ENCODE data around the gene RNASEH1.

Gene RNASEH1, protein sequence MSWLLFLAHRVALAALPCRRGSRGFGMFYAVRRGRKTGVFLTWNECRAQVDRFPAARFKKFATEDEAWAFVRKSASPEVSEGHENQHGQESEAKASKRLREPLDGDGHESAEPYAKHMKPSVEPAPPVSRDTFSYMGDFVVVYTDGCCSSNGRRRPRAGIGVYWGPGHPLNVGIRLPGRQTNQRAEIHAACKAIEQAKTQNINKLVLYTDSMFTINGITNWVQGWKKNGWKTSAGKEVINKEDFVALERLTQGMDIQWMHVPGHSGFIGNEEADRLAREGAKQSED

GRCh38 chr2:3558205-3559014 is at the start of gene RNASEH1:
RNASEH1 (minus strand) TSS chr2:3558333; CDS start chr2:3558260, 73 bp downstream.
- peak; percentile 97 to 99 for DNase-seq

DNA sequence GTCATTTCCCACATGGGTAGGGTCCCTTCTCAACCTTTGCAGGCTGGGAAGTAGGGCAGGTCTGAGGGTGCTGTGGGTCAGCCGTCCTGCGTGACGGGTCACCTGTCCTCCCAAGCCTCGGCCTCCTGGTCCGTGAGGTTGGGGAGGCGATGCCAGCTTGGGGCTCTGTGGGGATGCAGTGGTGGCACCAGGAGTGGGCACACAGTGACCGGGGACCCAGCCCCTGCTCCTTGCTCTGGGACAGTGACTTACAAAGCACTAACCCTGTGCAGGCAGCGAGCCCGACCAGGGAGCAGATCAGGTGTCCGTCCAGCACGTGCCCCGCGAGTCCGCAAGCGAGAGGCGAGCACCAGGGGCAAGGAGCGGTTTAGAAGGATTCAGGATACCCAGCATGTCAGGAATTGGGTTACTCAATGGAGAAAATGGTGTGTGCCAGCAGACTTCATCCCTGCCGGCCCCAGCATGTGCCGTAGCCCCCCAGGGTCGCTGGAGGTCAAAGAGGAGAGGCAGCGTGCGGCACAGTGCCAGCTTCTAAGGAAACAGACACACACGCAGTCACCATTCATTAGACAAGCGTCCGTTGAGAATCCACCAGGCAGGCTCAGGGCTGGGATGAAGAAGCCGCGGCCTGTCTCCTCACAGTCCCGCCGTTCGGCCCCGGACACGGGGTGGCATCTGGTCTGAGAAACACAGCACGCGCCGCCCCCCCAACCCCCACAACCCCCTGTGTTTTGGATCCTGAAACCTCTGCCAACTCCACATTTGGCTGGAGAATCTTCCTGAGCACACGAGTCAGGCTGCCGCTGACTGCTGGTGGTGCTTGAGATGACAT is 48.5 kb upstream of the RNASEH1 start:
- DNase-seq = no peak

- no peak for DNase-seq
Observed at GRCh38 chr2:3606028-3606369, 47.9 kb upstream of the RNASEH1 start.

GRCh38 chr2:3604991-3605961 is 47.1 kb upstream of the RNASEH1 start:
- DNase-seq = peak; percentile 87 to 100

- DNase-seq = no peak
Observed at GRCh38 chr2:3604207-3604877, 46.2 kb upstream of the RNASEH1 start.

DNA sequence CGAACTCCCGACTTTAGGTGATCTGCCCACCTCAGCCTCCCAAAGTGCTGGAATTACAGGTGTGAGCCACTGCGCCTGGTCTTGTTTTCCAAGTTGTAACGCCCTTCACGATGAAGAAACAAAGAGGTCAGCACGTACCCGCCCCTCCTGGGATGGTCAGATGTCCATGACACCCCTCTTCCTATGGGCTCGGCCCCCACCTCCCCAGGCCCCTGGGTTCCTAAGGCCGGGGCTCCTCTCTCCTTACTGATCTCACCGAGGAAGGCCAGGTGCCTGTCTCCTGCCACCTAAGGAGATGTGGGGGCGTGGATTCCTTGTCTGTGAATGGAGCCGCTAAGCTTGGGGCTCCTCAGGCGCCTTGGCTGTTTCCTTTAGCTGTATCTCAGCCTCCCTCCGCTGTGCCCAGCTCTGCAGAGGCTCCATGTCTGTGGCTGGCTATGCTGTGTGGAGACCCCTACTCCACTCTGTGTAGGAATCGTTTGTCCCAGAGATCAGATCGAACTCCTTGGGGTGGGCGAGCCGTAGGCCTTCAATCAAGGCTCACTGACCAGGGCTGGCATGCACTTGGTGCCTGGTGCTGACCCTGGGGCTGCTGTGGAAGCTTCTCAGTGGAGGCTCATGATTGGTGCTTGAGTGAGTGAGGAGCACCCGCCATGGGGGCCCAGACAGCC is 45.5 kb upstream of the RNASEH1 start:
- no peak for DNase-seq

- no peak for DNase-seq
Observed at GRCh38 chr2:3602553-3603339, 44.6 kb upstream of the RNASEH1 start.

- DNase-seq = no peak
Observed at GRCh38 chr2:3601561-3602271, 43.6 kb upstream of the RNASEH1 start.

DNA sequence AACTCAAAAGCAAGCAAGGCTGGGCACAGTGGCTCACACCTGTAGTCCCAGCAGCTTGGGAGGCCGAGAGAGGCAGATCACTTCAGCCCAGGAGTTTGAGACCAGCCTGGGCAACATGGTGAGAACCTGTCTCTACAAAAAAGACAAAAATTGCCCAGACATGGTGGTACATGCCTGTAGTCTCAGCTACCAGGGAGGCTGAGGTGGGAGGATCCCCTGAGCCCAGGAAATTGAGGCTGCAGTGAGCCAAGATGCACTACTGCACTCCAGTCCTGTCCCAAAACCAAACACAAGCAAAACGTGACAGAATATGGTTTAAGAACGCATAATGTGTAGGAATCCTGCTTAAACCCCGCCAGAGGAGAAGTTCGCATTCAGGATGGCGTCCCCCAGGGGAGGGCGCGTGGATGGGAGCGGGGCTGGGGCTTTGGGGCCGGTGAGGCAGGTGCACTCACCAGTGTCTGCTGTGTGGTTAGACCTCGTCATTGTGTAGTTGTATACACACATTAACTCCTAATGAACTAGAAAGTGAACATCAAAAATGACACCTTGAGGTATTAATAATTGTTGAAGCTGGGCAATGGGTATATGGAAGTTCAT is 42.2 kb upstream of the RNASEH1 start:
- no peak for DNase-seq

GRCh38 chr2:3598912-3599854 is 41.0 kb upstream of the RNASEH1 start:
- no peak for DNase-seq

DNA sequence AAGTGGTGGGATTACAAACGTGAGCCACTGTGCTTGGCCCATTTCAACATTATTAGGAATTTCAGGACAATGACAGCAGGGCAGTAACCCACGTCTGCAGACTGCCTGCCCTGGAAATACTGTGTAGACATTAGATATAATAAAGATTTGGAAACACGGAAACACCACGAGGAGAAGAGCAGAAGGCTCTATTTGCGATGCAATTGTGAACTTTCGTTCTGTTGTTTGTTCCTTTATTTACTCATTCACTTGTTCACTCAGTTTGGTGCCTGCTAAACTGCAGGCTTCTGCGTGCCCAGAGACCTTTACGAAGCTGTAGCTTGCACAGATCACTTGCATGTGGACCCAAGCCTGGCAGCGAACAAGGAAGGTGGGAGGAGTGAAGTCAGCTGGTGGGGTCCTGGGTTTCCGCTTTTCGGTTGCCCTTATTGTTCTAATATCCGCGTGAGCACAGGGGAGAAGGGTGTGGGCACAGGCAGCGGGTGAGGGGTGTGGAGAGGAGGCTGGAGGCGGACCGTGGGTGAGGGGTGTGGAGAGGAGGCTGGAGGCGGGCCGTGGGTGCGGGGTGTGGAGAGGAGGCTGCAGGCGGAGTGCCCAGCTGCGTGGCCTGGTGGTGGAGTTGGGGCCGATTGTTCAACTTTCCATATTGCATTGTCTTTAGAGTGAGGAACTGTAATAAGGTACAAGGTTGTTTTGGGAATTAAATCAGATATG is 40.2 kb upstream of the RNASEH1 start:
- no peak for DNase-seq

GRCh38 chr2:3597567-3597966 is 39.4 kb upstream of the RNASEH1 start:
- DNase-seq = no peak

DNA sequence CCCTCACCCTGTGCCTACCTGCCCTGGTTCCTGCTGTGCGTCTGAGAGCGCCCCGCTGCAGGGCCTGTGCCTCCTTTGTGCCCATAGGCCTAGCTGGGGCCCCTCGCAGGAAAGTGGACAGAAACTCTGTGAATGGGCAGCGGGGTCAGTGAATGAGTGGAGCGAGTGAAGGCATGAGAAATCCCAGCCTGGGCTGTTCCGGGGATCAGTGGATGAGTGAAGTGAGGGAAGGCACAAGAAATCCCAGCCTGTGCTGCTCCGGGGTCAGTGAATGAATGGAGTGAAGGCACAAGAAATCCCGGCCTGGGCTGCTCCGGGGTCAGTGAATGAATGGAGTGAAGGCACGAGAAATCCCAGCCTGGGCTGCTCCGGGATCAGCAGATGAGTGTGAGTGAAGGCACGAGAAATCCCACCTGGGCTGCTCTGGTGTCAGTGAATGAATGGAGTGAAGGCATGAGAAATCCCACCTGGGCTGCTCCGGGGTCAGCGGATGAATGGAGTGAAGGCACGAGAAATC is 38.8 kb upstream of the RNASEH1 start:
- DNase-seq = no peak

DNA sequence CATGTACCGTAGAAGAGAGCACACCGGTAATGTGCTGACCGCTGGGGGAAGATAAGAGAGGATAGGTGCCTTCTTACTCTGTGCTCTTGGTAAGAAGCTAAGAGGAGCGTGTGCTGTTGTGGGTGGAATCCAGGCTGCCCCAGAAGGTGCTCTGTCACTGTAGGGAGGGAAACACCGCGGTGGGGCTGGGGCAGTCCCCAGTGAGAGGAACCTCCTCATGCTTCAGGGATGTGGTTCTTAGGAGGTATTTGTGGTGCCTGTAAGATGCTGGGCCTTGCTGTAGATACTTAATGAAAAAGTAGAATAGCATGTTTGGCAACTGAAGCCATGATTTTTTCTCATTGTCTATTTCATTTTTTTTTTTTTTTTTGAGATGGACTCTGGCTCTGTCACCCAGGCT is 37.9 kb upstream of the RNASEH1 start:
- no peak for DNase-seq

GRCh38 chr2:3595404-3595803 is 37.3 kb upstream of the RNASEH1 start:
- no peak for DNase-seq

DNA sequence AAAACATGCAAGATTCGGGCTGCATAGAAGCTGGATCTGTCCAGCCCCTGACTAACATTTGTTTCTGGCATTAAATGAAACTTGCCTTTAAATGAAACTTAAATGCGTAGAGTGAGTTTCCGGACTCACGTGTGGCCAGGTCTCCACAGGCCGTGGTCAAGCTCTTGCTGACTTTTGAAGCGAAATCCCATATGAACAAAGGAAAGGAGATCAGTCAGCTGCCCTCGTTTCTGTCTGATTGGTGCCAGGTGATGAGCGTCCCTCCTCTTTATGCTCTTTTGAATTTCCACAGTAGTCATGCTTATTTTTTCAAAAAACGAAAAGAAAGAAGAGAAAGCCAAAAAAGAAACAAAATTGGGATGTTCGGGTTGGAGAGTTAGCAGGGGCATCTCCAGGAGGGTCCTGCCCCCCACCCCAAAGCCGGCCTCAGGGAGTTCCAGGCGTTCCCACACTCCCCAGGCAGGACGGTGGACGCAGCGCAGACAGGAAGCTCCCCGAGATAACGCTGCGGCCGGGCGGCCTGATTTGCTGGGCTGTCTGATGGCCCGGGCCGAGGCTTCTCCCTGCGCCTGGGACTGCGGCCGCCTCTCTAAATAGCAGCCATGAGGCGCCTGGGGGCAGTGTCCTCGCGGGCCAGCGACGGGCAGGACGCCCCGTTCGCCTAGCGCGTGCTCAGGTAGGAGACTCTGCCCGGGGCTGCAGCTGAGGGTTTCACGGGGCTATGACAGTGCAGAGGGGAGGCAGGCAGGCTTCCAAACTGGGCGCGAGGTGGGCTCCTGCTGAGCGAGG is 36.6 kb upstream of the RNASEH1 start, which contains the start of gene COLEC11:
Gene COLEC11 (plus strand): TSS at position 620 of the 789 bp plus-strand sequence. CDS start 9,229 bp downstream, outside the sequence.
- no peak for DNase-seq
